GM12875 (cell line): ENCODE measurements around the gene RPS6KA2.

Experiments
- H3K4me3 ChIP-seq: one replicate; pipeline ENCODE4 v1.5.1; 2011; ENCODE audit warnings: low read depth, low read length, control low read depth
- CTCF ChIP-seq: IDR thresholded peaks from 2 replicates; pipeline ENCODE4 v1.5.1; 2011; ENCODE audit warnings: low read depth, mild to moderate bottlenecking, control low read depth, inconsistent platforms, low read length, moderate library complexity, borderline replicate concordance; ENCODE audit not compliant: insufficient read depth

Gene RPS6KA2

GRCh38 chr6:166511316-166511715 lies 115.7 kb downstream of the RPS6KA2 start:
- no peak for TF ChIP-seq CTCF
- H3K4me3 ChIP-seq: no peak overlapping the region

GRCh38 chr6:166509193-166509592 lies 117.9 kb downstream of the RPS6KA2 start:
- no peak for TF ChIP-seq CTCF
- H3K4me3 ChIP-seq: no peak overlapping the region

GRCh38 chr6:166508726-166509125 lies 118.3 kb downstream of the RPS6KA2 start:
- H3K4me3 ChIP-seq: no peak overlapping the region
- TF ChIP-seq CTCF: no peak

GRCh38 chr6:166507809-166508564 lies 119.1 kb downstream of the RPS6KA2 start:
- no peak for TF ChIP-seq CTCF
- no peak overlapping the region for H3K4me3 ChIP-seq

GRCh38 chr6:166507380-166507779 lies 119.7 kb downstream of the RPS6KA2 start:
- TF ChIP-seq CTCF: no peak
- no peak overlapping the region for H3K4me3 ChIP-seq

GRCh38 chr6:166505133-166505905 lies 121.7 kb downstream of the RPS6KA2 start:
- H3K4me3 ChIP-seq: no peak overlapping the region
- TF ChIP-seq CTCF: no peak

- H3K4me3 ChIP-seq: no peak overlapping the region
- TF ChIP-seq CTCF: no peak
Measured at GRCh38 chr6:166504100-166504499, 123.0 kb downstream of the RPS6KA2 start.
